ENCODE results near the gene FLOT1. TPM values are rescaled to one million over a fixed set of nuclear protein-coding genes. Genes with fewer than 3 reads are reported as not detected.

Gene FLOT1, protein sequence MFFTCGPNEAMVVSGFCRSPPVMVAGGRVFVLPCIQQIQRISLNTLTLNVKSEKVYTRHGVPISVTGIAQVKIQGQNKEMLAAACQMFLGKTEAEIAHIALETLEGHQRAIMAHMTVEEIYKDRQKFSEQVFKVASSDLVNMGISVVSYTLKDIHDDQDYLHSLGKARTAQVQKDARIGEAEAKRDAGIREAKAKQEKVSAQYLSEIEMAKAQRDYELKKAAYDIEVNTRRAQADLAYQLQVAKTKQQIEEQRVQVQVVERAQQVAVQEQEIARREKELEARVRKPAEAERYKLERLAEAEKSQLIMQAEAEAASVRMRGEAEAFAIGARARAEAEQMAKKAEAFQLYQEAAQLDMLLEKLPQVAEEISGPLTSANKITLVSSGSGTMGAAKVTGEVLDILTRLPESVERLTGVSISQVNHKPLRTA
- 135 and 136 TPM in 2 replicates for polyA plus RNA-seq (2011; rRNA removed)
- polyA plus RNA-seq (2012; cell fraction: cytosol; rRNA removed), result 140 TPM in 2 replicates
- 112 and 128 TPM in 2 replicates for polyA plus RNA-seq (2012; cell fraction: nucleus; rRNA removed)
- 89.7 to 99.2 TPM (median 89.9 TPM) in 3 replicates for polyA plus RNA-seq (2017; fragmentation: RNase III; extraction: RNeasy Plus Mini Kit Qiagen cat#74134 plus additional on column Dnase treatment)
- 101 and 112 TPM in 2 replicates for polyA minus RNA-seq (2011; rRNA and poly(A)+ RNA removed)

DNA sequence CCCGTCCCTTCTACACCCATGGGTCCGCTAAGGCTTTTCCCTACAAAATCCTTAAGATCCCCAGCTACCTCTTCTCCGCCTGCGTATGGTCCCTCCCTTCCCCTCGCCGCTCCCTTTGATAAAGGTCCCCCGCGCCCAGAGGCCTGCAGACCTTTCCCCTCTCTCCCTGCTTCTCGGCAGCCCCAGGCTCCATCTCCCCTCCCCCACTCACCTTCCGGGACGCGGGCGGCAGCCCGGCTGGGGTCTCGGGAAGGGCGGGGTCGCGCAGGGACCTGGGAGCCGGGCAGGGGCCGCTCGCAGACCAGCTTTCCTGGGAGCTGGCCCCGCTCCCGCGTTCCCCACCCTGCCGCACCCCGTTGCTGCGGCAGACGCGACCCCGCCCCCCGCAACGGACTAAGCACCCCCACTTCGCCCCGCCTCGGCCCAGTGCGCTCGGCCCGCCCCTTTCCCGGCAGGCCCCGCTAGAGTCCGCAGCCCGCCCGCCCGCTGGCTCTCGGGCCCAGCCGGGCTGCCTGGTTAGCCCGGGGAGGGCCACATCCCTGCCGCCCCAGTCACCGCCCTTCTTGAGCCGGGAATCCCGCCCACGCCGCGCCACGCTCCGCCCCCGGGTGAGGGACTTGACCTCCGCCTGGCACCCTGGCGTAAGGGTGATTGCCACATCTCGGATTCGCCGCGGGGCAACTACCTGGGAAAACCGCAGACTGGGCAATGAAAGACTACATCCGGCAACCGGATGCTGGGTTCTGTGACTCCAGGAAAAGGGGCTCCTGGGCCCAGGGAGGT is at the start of gene FLOT1:
Gene FLOT1, minus strand, starts transcription at position 372 of the 783 bp plus-strand sequence. CDS start 498 bp downstream, outside the sequence.
- peaks cover 64% of the 10 kb centered on the region for H3K4me1 ChIP-seq
- TF ChIP-seq ESRRA (IDR thresholded peaks at IDR 0.05; ENCODE audit: borderline replicate concordance, low read length), result peak; percentile 40; the same call in 1 of the 2 replicates
- peak; percentile 74 for TF ChIP-seq GATA3 (IDR thresholded peaks at IDR 0.05; ENCODE audit: borderline replicate concordance)
- no peak for TF ChIP-seq NR3C1 (IDR thresholded peaks at IDR 0.05)
- TF ChIP-seq POLR2A (IDR thresholded peaks at IDR 0.05; ENCODE audit: low read length), result peak; percentile 74
- TF ChIP-seq, protein P1, sequence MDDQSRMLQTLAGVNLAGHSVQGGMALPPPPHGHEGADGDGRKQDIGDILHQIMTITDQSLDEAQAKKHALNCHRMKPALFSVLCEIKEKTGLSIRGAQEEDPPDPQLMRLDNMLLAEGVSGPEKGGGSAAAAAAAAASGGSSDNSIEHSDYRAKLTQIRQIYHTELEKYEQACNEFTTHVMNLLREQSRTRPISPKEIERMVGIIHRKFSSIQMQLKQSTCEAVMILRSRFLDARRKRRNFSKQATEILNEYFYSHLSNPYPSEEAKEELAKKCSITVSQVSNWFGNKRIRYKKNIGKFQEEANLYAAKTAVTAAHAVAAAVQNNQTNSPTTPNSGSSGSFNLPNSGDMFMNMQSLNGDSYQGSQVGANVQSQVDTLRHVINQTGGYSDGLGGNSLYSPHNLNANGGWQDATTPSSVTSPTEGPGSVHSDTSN (IDR thresholded peaks at IDR 0.05), result peak; percentile 98
- TF ChIP-seq, protein P2, sequence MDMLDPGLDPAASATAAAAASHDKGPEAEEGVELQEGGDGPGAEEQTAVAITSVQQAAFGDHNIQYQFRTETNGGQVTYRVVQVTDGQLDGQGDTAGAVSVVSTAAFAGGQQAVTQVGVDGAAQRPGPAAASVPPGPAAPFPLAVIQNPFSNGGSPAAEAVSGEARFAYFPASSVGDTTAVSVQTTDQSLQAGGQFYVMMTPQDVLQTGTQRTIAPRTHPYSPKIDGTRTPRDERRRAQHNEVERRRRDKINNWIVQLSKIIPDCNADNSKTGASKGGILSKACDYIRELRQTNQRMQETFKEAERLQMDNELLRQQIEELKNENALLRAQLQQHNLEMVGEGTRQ (IDR thresholded peaks at IDR 0.05), result no peak
- peak; percentile 99 to 100 for TF ChIP-seq JUN (IDR thresholded peaks at IDR 0.05)
- peak; percentile 61 for TF ChIP-seq CHD2 (IDR thresholded peaks at IDR 0.05; ENCODE audit: low read length, partially characterized antibody)
- no peak for TF ChIP-seq JUNB (IDR thresholded peaks at IDR 0.05)
- peak; percentile 97 for TF ChIP-seq FOSB (CRISPR knock-in tag; IDR thresholded peaks at IDR 0.05)
- TF ChIP-seq, protein P3, sequence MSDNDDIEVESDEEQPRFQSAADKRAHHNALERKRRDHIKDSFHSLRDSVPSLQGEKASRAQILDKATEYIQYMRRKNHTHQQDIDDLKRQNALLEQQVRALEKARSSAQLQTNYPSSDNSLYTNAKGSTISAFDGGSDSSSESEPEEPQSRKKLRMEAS (IDR thresholded peaks at IDR 0.05), result peak; percentile 72
- TF ChIP-seq NFE2L2 (conservative IDR thresholded peaks at IDR 0.05; ENCODE audit: low read length), result no peak
- peak; percentile 99 for TF ChIP-seq TFCP2L1 (CRISPR knock-in tag; IDR thresholded peaks at IDR 0.05)
- TF ChIP-seq KDM5A (IDR thresholded peaks at IDR 0.05), result no peak
- no peak for TF ChIP-seq FOSL2 (IDR thresholded peaks at IDR 0.05)
- TF ChIP-seq FOSL2 (CRISPR knock-in tag; IDR thresholded peaks at IDR 0.05), result peak; percentile 44; the same call in 1 of the 2 replicates
- no peak for TF ChIP-seq KDM1A (IDR thresholded peaks at IDR 0.05; ENCODE audit: low read depth)
- no peak for TF ChIP-seq CBX8 (IDR thresholded peaks at IDR 0.05)
- TF ChIP-seq MAZ (IDR thresholded peaks at IDR 0.05; ENCODE audit: borderline replicate concordance, low read depth, low read length), result no peak
- 0 out of 2 replicates have a peak, but pooled peaks have one; percentile 15 for TF ChIP-seq HOXB13 (CRISPR knock-in tag; IDR thresholded peaks at IDR 0.05; ENCODE audit: low read depth)
- TF ChIP-seq MAFK (IDR thresholded peaks at IDR 0.05; ENCODE audit: partially characterized antibody), result no peak
- TF ChIP-seq CEBPB (IDR thresholded peaks at IDR 0.05), result peak; percentile 67 to 96
- peak; percentile 5 to 41; a peak in 2 of 5 replicates for TF ChIP-seq EP300 (IDR thresholded peaks at IDR 0.05)
- TF ChIP-seq RARB (CRISPR knock-in tag; IDR thresholded peaks at IDR 0.05), result peak; percentile 97
- peak; percentile 83; the same call in 1 of the 2 replicates for TF ChIP-seq EHF (CRISPR knock-in tag; IDR thresholded peaks at IDR 0.05)
- no peak for TF ChIP-seq EHMT2 (IDR thresholded peaks at IDR 0.05; ENCODE audit: low read depth)
- TF ChIP-seq POLR2AphosphoS2 (conservative IDR thresholded peaks at IDR 0.05; ENCODE audit: low read length), result peak; percentile 98
- TF ChIP-seq HOXB5 (CRISPR knock-in tag; IDR thresholded peaks at IDR 0.05), result peak; percentile 72
- TF ChIP-seq, protein P4, sequence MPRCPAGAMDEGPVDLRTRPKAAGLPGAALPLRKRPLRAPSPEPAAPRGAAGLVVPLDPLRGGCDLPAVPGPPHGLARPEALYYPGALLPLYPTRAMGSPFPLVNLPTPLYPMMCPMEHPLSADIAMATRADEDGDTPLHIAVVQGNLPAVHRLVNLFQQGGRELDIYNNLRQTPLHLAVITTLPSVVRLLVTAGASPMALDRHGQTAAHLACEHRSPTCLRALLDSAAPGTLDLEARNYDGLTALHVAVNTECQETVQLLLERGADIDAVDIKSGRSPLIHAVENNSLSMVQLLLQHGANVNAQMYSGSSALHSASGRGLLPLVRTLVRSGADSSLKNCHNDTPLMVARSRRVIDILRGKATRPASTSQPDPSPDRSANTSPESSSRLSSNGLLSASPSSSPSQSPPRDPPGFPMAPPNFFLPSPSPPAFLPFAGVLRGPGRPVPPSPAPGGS (IDR thresholded peaks at IDR 0.05), result peak; percentile 96; the same call in 2 of the 3 replicates
- TF ChIP-seq HEYL (CRISPR knock-in tag; IDR thresholded peaks at IDR 0.05), result no peak
- no peak for TF ChIP-seq PHF8 (IDR thresholded peaks at IDR 0.05; ENCODE audit: borderline replicate concordance, low read depth)
- 0 out of 2 replicates have a peak, but pooled peaks have one; percentile 21 for TF ChIP-seq ZSCAN20 (CRISPR knock-in tag; IDR thresholded peaks at IDR 0.05)
- TF ChIP-seq, protein P5, sequence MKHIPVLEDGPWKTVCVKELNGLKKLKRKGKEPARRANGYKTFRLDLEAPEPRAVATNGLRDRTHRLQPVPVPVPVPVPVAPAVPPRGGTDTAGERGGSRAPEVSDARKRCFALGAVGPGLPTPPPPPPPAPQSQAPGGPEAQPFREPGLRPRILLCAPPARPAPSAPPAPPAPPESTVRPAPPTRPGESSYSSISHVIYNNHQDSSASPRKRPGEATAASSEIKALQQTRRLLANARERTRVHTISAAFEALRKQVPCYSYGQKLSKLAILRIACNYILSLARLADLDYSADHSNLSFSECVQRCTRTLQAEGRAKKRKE (CRISPR knock-in tag; IDR thresholded peaks at IDR 0.05; ENCODE audit: low read depth), result 0 out of 2 replicates have a peak, but pooled peaks have one; percentile 19

More for the DNA sequence above, at the start of gene FLOT1:
- CTCF ChIA-PET, result interaction anchor here (0.5 to 4.7 kb wide), 10 partner anchors 10 to 136 kb away, joined by 3 to 37 read pairs (median 4); no protein-coding TSS in a partner anchor
- no peak for FAIRE-seq
- ATAC-seq, result peak; percentile 74 to 78
- under 1% methylated on average over 22 of the region's 66 CpGs for WGBS (ENCODE audit: missing lambda C conversion rate)
- peak within 1 kb of the TSS; percentile 89 for H3K4me2 ChIP-seq
- DNase-seq (ENCODE audit: low read depth in 1 of 2, low spot score in 1 of 2), result peak; percentile 64 to 94
- POLR2A ChIA-PET, result interaction anchor here (0.8 to 4.4 kb wide), 15 partner anchors 8 to 125 kb away, joined by 3 to 78 read pairs (median 4); partner anchors contain the start of gene MDC1
- H3K27ac ChIP-seq, result peak within 1 kb of the TSS; percentile 97 to 98
- H3K4me3 ChIP-seq, result peak within 1 kb of the TSS; percentile 99
- no peaks in the 10 kb centered on the region for H3K9me3 ChIP-seq

Measured in A549 (cell line).